Cortex of kidney (tissue), 1 donor: ENCODE data around the gene GINS1.

Experiments
- DNase-seq: peaks from one replicate; lab custom pipeline; 2025; lab: John Stamatoyannopoulos, UW

GINS1 gene

DNA sequence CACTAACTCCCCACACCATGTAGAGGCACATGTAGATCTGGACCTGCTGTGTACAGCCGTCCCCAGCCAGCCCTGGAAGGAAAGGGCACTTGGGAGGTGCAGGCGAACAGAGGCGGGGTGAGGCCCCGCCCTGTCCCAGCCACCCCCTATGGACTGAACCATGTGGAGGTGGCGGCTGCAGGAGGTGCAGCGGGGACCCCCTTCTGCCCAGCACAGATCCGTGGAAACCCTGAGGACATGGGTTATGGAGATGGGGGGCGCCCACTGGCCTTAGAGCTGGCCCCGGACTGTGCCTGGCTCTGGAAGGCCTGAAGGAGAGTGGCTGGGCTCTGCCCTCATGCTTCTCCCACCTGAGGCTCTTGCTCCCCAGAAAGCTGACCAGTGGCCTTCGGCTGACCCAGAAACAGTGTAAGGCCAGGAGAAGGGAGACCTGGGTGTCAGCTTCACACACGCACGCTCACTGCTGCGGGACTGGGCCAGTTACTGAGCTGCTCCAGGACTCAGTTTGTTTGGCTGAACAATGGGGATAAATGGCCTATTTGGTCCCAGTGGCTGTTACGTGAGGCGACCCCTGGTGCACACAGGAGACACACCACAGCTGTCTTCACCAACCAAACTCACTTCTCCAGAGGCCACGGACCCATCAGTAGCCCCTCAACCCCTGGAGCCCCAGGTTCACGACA, 87.2 kb downstream of the GINS1 start:
- DNase-seq: no peak

GRCh38 chr20:25495189-25495824, 87.8 kb downstream of the GINS1 start:
- DNase-seq: no peak

DNA sequence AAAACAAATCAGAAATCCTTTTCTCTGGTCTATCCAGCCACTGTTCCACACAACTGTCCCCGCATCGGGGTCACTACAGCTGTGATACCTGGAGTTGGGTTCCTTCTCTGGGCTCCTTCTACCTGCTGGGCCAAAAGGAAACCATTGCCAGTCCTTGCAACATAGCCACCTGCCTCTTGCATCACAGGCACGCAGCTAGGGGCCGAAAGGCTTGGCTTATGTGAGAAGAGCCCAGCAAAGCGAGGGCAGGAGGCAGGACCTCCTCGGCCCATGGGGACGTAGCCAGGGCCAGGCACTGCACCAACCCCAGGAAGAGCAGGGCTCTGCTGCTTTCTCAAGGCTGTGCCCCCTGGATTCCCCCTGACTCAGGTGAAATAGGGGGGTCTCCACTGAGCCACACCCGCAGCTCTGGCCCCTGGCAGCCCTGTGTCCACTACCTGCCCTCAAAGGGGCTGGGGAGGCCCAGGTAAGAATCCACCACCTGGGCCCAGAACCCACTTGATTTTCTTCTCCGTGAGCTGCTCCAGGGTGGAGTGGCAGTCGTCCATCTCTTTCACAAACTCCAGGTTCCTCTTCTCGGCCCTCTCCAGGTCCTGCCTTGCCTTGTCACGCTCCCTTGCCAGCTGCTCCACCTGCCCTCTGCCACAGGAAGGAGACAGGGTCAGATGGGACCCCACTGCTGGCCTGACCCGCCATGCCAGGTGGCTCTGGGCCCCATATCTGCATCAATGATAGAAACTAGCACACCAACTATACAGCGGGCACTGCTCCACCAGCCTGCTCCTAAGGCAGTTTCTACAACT, 88.9 kb downstream of the GINS1 start:
- DNase-seq: no peak

GRCh38 chr20:25496968-25497401, 89.5 kb downstream of the GINS1 start:
- no peak for DNase-seq

DNA sequence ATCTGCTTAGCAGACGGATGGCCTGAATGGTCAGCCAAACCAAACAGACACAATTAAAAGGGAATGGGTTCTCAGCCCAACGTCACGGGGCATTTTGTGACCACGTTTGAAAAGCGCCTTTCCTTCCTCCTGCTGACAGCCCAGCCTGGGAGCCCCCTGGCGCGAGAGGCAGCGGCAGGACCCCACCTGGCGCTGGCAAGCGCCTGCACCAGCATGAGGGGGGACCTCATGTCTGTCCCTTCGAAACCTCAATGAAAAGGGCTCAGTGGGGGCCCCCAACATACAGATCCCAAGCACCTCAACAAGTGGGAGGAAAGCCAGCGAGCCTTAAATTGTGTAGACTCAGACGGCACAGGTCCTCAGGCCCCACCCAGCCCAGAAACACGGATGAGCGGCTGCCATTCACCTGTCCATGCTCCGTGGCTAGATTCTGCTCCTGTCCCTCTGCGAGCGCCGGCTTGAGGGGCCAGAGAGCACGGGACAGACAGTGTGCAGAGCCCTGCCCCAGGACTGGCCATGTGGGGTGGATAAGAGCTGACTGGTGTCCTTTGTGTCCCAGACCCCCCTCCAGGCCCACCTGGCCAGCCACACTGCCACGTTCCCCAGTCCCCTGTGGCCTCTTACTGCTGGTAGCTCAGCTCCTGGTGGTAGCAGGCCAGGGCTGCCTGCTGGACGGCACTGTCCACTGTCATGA, 90.3 kb downstream of the GINS1 start:
- DNase-seq: no peak
